CD4-positive, alpha-beta T cell treated with Interleukin-10 for 1 hour (primary cell): ENCODE data around the gene AIRE.

Experiments used
- DNase-seq: peaks from one replicate; pipeline ENCODE4 v3.0.0-alpha.2; 2020

The AIRE gene

GRCh38 chr21:44305691-44306090, 20.0 kb downstream of the AIRE start:
- DNase-seq = no peak

- no peak for DNase-seq
Observed at GRCh38 chr21:44306936-44307704, 21.4 kb downstream of the AIRE start.

- no peak for DNase-seq
Observed at GRCh38 chr21:44310628-44311507, 25.2 kb downstream of the AIRE start.

GRCh38 chr21:44312089-44312488, 26.4 kb downstream of the AIRE start:
- DNase-seq = no peak

- no peak for DNase-seq
Observed at GRCh38 chr21:44312716-44313115, 27.0 kb downstream of the AIRE start.

GRCh38 chr21:44313451-44313850, 27.8 kb downstream of the AIRE start:
- no peak for DNase-seq

- no peak for DNase-seq
Observed at GRCh38 chr21:44314128-44314527, 28.5 kb downstream of the AIRE start.

GRCh38 chr21:44314561-44314960, 28.9 kb downstream of the AIRE start:
- DNase-seq = no peak

GRCh38 chr21:44315691-44316203, 30.1 kb downstream of the AIRE start:
- no peak for DNase-seq

- DNase-seq = no peak
Observed at GRCh38 chr21:44316277-44316900, 30.7 kb downstream of the AIRE start.

GRCh38 chr21:44317241-44317782, 31.6 kb downstream of the AIRE start:
- no peak for DNase-seq

GRCh38 chr21:44317871-44318270, 32.2 kb downstream of the AIRE start:
- DNase-seq = no peak

GRCh38 chr21:44318489-44319285, 33.0 kb downstream of the AIRE start:
- no peak for DNase-seq

GRCh38 chr21:44319407-44320065, 33.9 kb downstream of the AIRE start:
- no peak for DNase-seq

GRCh38 chr21:44320847-44321246, 35.2 kb downstream of the AIRE start:
- DNase-seq = no peak

- no peak for DNase-seq
Observed at GRCh38 chr21:44321846-44322450, 36.3 kb downstream of the AIRE start.

- DNase-seq = no peak
Observed at GRCh38 chr21:44322621-44323325, 37.1 kb downstream of the AIRE start.

GRCh38 chr21:44323591-44323990, 37.9 kb downstream of the AIRE start:
- DNase-seq = no peak

- no peak for DNase-seq
Observed at GRCh38 chr21:44324106-44324853, 38.6 kb downstream of the AIRE start.

- DNase-seq = no peak
Observed at GRCh38 chr21:44324854-44325107, 39.1 kb downstream of the AIRE start.
